Measurements from ENCODE around the gene OSBP2. TPM values are rescaled to one million over a fixed set of nuclear protein-coding genes. Genes with fewer than 3 reads are reported as not detected.

OSBP2 gene
- polyA plus RNA-seq, 1 donor (not counting 4 experiments of a cell fraction or from before 2014, with no cell fraction given) = 3.0 TPM

DNA sequence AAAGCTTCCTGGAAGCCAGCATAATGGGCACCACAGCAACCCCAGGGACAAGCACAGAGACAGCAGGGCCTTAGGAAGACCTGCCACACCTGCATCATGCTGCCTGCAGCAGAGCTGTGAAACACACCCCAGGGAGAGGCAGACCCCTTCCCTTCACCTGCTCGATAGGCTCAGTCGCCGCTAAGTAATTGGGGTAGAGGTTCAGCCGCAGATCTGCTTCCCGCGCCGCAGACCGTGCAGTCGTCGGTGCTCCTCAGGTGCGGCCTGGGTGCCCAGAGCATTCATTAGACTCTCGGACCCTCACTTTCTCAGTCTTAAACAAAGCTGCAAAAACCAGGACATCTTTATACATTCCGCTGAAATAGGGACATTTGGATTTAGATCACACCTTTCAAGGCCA, 29.9 kb upstream of the OSBP2 start:
- no peak overlapping the region for H3K27ac ChIP-seq (ENCODE audit: control insufficient read depth, insufficient read depth, low read length)
- no peak for TF ChIP-seq EZH2 (IDR thresholded peaks at IDR 0.05; ENCODE audit: low read length)
- TF ChIP-seq CTCF (optimal IDR thresholded peaks at IDR 0.05 in 1 of 3, IDR thresholded peaks at IDR 0.05 in 1 of 3, conservative IDR thresholded peaks at IDR 0.05 in 1 of 3; ENCODE audit: extremely low read depth in 1 of 3, insufficient read depth in 2 of 3, low read length in 3 of 3) = no peak
- peaks cover 4 to 10% of the 10 kb centered on the region in 2 experiments for H3K36me3 ChIP-seq (ENCODE audit: control insufficient read depth in 2 of 2, extremely low read depth in 1 of 2, insufficient read depth in 2 of 2, low read length in 2 of 2)
- no peak overlapping the region for H3K4me3 ChIP-seq (ENCODE audit: control insufficient read depth in 2 of 3, extremely low read depth in 1 of 3, insufficient read depth in 2 of 3, low read depth in 1 of 3, low read length in 3 of 3)
- no peaks in the 10 kb centered on the region for H3K79me2 ChIP-seq (ENCODE audit: control insufficient read depth, insufficient read depth, low read length)
- H3K9me1 ChIP-seq (ENCODE audit: control insufficient read depth, extremely low read depth, insufficient read depth, low read length) = no peaks in the 10 kb centered on the region
- H4K20me1 ChIP-seq (ENCODE audit: control insufficient read depth, extremely low read depth, insufficient read depth, low read length) = no peaks in the 10 kb centered on the region
- no peaks in the 10 kb centered on the region for H3K27me3 ChIP-seq (ENCODE audit: control insufficient read depth, extremely low read depth, insufficient read depth, low read length)
- DNase-seq (ENCODE audit: low read depth, low spot score) (no peak), FAIRE-seq (no peak)
- no peaks in the 10 kb centered on the region for H3K9me3 ChIP-seq (ENCODE audit: control insufficient read depth, low read depth, low read length)
- peaks cover 21% of the 10 kb centered on the region for H3K4me1 ChIP-seq (ENCODE audit: control insufficient read depth, extremely low read depth, insufficient read depth, low read length)
- H2AFZ ChIP-seq (ENCODE audit: control insufficient read depth, low read length) = no peak overlapping the region
- H3K4me2 ChIP-seq (ENCODE audit: control insufficient read depth, extremely low read depth, insufficient read depth, low read depth, low read length) = no peak overlapping the region
- dilution Hi-C loops (cut with MboI; ENCODE audit: extremely low pct_ligation_motif_present, low sequenced_read_pairs) = no loop called here
- H3K9ac ChIP-seq (ENCODE audit: control insufficient read depth, extremely low read depth, insufficient read depth, low read length) = no peak overlapping the region

GRCh38 chr22:30665266-30665665, 29.4 kb upstream of the OSBP2 start:
- no peaks in the 10 kb centered on the region for H3K79me2 ChIP-seq (ENCODE audit: control insufficient read depth, insufficient read depth, low read length)
- peaks cover 21% of the 10 kb centered on the region for H3K4me1 ChIP-seq (ENCODE audit: control insufficient read depth, extremely low read depth, insufficient read depth, low read length)
- no peak overlapping the region for H3K27ac ChIP-seq (ENCODE audit: control insufficient read depth, insufficient read depth, low read length)
- no peaks in the 10 kb centered on the region for H3K9me1 ChIP-seq (ENCODE audit: control insufficient read depth, extremely low read depth, insufficient read depth, low read length)
- no peaks in the 10 kb centered on the region for H4K20me1 ChIP-seq (ENCODE audit: control insufficient read depth, extremely low read depth, insufficient read depth, low read length)
- H3K9me3 ChIP-seq (ENCODE audit: control insufficient read depth, low read depth, low read length) = no peaks in the 10 kb centered on the region
- no peak overlapping the region for H3K9ac ChIP-seq (ENCODE audit: control insufficient read depth, extremely low read depth, insufficient read depth, low read length)
- DNase-seq (ENCODE audit: low read depth, low spot score) = no peak
- peak; percentile 63 for FAIRE-seq
- H2AFZ ChIP-seq (ENCODE audit: control insufficient read depth, low read length) = no peak overlapping the region
- TF ChIP-seq EZH2 (IDR thresholded peaks at IDR 0.05; ENCODE audit: low read length) = no peak
- TF ChIP-seq CTCF (optimal IDR thresholded peaks at IDR 0.05 in 1 of 3, IDR thresholded peaks at IDR 0.05 in 1 of 3, conservative IDR thresholded peaks at IDR 0.05 in 1 of 3; ENCODE audit: extremely low read depth in 1 of 3, insufficient read depth in 2 of 3, low read length in 3 of 3) = no peak
- peaks cover 4 to 10% of the 10 kb centered on the region in 2 experiments for H3K36me3 ChIP-seq (ENCODE audit: control insufficient read depth in 2 of 2, extremely low read depth in 1 of 2, insufficient read depth in 2 of 2, low read length in 2 of 2)
- H3K27me3 ChIP-seq (ENCODE audit: control insufficient read depth, extremely low read depth, insufficient read depth, low read length) = no peaks in the 10 kb centered on the region
- no peak overlapping the region for H3K4me2 ChIP-seq (ENCODE audit: control insufficient read depth, extremely low read depth, insufficient read depth, low read depth, low read length)
- dilution Hi-C loops (cut with MboI; ENCODE audit: extremely low pct_ligation_motif_present, low sequenced_read_pairs) = no loop called here
- H3K4me3 ChIP-seq (ENCODE audit: control insufficient read depth in 2 of 3, extremely low read depth in 1 of 3, insufficient read depth in 2 of 3, low read depth in 1 of 3, low read length in 3 of 3) = no peak overlapping the region

All from keratinocyte (primary cell).